PC-9 (cell line): ENCODE measurements around the gene ZSCAN23. TPM values are rescaled to one million over a fixed set of nuclear protein-coding genes. Genes with fewer than 3 reads are reported as not detected.

Experiments used
- BruUV-seq: library from RNA; stranded (reverse); fragments of 400-500 nt; replicated peaks from 2 replicates; lab custom pipeline; 2021; lab: Mats Ljungman, UMichigan
- CTCF ChIA-PET: fragments of 300-600 bp; sonication (Branson Sonifier 250); formaldehyde crosslinking; loops from one replicate; lab custom pipeline; 2022; ENCODE audit warnings: antibody characterized with exemption; lab: Charles Lee
- POLR2A ChIA-PET: fragments of 300-600 bp; sonication (Branson Sonifier 250); formaldehyde crosslinking; loops from one replicate; lab custom pipeline; 2022; ENCODE audit warnings: antibody characterized with exemption; ENCODE audit not compliant: unreplicated experiment; lab: Charles Lee
- DNase-seq, 2 experiments: peaks; one replicate each; pipeline versions ENCODE4 v3.0.0 to v3.0.0-alpha.2; 2015 to 2022; ENCODE audit warnings: mixed read lengths in 1 of 2
- H2AFZ ChIP-seq: fragments of 200-600 bp; sonication (generic); 2 replicates; pipeline ENCODE4 v1.8.1; 2017; ENCODE audit warnings: antibody characterized with exemption
- H3F3A ChIP-seq: fragments of 200-600 bp; sonication (generic); 2 replicates; pipeline ENCODE4 v1.8.1; 2017; ENCODE audit warnings: antibody characterized with exemption, mild to moderate bottlenecking, low read depth; ENCODE audit not compliant: insufficient read depth
- H3K27ac ChIP-seq: fragments of 200-600 bp; sonication (generic); 2 replicates; pipeline ENCODE4 v1.6.1; 2016; ENCODE audit warnings: mixed run types
- H3K27me3 ChIP-seq: fragments of 200-600 bp; sonication (generic); 2 replicates; pipeline ENCODE4 v1.6.1; 2016; ENCODE audit warnings: low read depth, mixed run types; ENCODE audit not compliant: insufficient read depth
- H3K36me3 ChIP-seq: fragments of 200-600 bp; sonication (generic); 2 replicates; pipeline ENCODE4 v1.6.1; 2016; ENCODE audit warnings: low read depth, mixed run types
- H3K4me1 ChIP-seq: fragments of 200-600 bp; sonication (generic); replicated peaks from 2 replicates; pipeline ENCODE4 v1.6.1; 2016; ENCODE audit warnings: mixed run types; ENCODE audit not compliant: insufficient read depth
- H3K4me2 ChIP-seq: fragments of 200-600 bp; sonication (generic); 2 replicates; pipeline ENCODE4 v1.6.1; 2017; ENCODE audit warnings: mixed run types
- H3K4me3 ChIP-seq: fragments of 200-600 bp; sonication (generic); 2 replicates; pipeline ENCODE4 v1.6.1; 2016; ENCODE audit warnings: mixed run types
- H3K79me2 ChIP-seq: fragments of 200-600 bp; sonication (generic); 2 replicates; pipeline ENCODE4 v1.6.1; 2017; ENCODE audit warnings: low read depth, mixed run types
- H3K9me2 ChIP-seq: fragments of 200-600 bp; sonication (generic); 2 replicates; pipeline ENCODE4 v1.8.1; 2017; ENCODE audit warnings: mild to moderate bottlenecking; ENCODE audit not compliant: insufficient read depth
- H3K9me3 ChIP-seq: fragments of 200-600 bp; sonication (generic); 2 replicates; pipeline ENCODE4 v1.8.1; 2016; ENCODE audit warnings: low read depth; ENCODE audit not compliant: insufficient read depth
- H4K20me1 ChIP-seq: fragments of 200-600 bp; sonication (generic); 2 replicates; pipeline ENCODE4 v1.8.1; 2017; ENCODE audit not compliant: insufficient read depth
- EZH2 ChIP-seq: fragments of 200-600 bp; sonication (generic); IDR thresholded peaks from 2 replicates; pipeline ENCODE4 v1.8.0; 2017; ENCODE audit warnings: antibody characterized with exemption, low read depth
- intact Hi-C: fragments of 100-400 bp; cut with micrococcal nuclease; formaldehyde crosslinking; loops from one replicate; pipeline ENCODE4 v1.10.0; 2022; ENCODE audit not compliant: unreplicated experiment
- total RNA-seq: library from RNA; stranded (reverse); gene quantifications from 2 replicates; pipeline ENCODE4 v1.2.3, GENCODE V29; 2021
- TF ChIP-seq, protein P1 (sequence below): fragments of 200-600 bp; sonication (generic); conservative IDR thresholded peaks from 2 replicates; pipeline ENCODE4 v1.6.1; 2017; ENCODE audit warnings: mixed run types, antibody characterized with exemption, mild to moderate bottlenecking, moderate library complexity

Gene ZSCAN23
- total RNA-seq, 1 experiment from 2014 or later: 9.1 TPM

- no peaks in the 10 kb centered on the region for H3F3A ChIP-seq
- H3K4me1 ChIP-seq: no peaks in the 10 kb centered on the region
- intact Hi-C loops: no loop called here
- no peaks in the 10 kb centered on the region for H3K9me3 ChIP-seq
- no peak overlapping the region for H2AFZ ChIP-seq
- H3K27me3 ChIP-seq: peaks cover 26% of the 10 kb centered on the region; the same call in 1 of the 2 replicates
- TF ChIP-seq EZH2: no peak
- TF ChIP-seq, protein P1, sequence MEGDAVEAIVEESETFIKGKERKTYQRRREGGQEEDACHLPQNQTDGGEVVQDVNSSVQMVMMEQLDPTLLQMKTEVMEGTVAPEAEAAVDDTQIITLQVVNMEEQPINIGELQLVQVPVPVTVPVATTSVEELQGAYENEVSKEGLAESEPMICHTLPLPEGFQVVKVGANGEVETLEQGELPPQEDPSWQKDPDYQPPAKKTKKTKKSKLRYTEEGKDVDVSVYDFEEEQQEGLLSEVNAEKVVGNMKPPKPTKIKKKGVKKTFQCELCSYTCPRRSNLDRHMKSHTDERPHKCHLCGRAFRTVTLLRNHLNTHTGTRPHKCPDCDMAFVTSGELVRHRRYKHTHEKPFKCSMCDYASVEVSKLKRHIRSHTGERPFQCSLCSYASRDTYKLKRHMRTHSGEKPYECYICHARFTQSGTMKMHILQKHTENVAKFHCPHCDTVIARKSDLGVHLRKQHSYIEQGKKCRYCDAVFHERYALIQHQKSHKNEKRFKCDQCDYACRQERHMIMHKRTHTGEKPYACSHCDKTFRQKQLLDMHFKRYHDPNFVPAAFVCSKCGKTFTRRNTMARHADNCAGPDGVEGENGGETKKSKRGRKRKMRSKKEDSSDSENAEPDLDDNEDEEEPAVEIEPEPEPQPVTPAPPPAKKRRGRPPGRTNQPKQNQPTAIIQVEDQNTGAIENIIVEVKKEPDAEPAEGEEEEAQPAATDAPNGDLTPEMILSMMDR: no peak
- H4K20me1 ChIP-seq: no peaks in the 10 kb centered on the region
- H3K79me2 ChIP-seq: no peaks in the 10 kb centered on the region
- H3K4me3 ChIP-seq: no peak overlapping the region
- DNase-seq: no peak
- BruUV-seq: no TSS peak
- H3K4me2 ChIP-seq: no peak overlapping the region
- ChIA-PET POLR2A (no interaction called here), CTCF (no interaction called here)
- H3K27ac ChIP-seq: no peak overlapping the region
- no peaks in the 10 kb centered on the region for H3K36me3 ChIP-seq
- H3K9me2 ChIP-seq: no peaks in the 10 kb centered on the region
Observed at GRCh38 chr6:28468056-28468455, 24.8 kb upstream of the ZSCAN23 start.

DNA sequence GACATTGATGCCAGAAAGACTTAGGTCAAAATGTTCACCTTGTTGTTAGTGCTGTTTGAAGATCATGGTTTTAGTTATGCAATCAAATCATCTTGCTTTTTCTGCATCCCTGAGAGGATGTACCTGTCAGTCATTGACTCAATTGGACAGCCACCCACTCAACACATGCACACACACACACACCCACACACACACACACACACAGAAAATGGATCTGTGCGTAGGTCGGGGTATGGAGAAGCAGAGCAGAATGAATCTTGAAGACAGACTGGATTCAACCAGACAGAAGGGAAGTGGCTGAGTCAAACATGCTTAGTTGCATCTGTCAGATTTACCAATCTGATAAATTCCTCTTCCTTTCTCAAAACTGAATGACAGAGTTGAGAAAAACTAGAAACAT is 19.1 kb upstream of the ZSCAN23 start:
- Histone ChIP-seq H3K4me3 (no peak overlapping the region), H3K27me3 (peaks cover 46% of the 10 kb centered on the region), H3K36me3 (no peaks in the 10 kb centered on the region), H3K79me2 (no peaks in the 10 kb centered on the region), H2AFZ (no peak overlapping the region), H3F3A (no peaks in the 10 kb centered on the region), H3K9me3 (no peaks in the 10 kb centered on the region), H3K9me2 (no peaks in the 10 kb centered on the region), H3K4me1 (no peaks in the 10 kb centered on the region), H4K20me1 (no peaks in the 10 kb centered on the region), H3K27ac (no peak overlapping the region), H3K4me2 (no peak overlapping the region)
- TF ChIP-seq EZH2: no peak
- TF ChIP-seq, protein P1: no peak
- no peak for DNase-seq
- BruUV-seq: no TSS peak
- ChIA-PET POLR2A (no interaction called here), CTCF (no interaction called here)
- intact Hi-C loops: no loop called here

DNA sequence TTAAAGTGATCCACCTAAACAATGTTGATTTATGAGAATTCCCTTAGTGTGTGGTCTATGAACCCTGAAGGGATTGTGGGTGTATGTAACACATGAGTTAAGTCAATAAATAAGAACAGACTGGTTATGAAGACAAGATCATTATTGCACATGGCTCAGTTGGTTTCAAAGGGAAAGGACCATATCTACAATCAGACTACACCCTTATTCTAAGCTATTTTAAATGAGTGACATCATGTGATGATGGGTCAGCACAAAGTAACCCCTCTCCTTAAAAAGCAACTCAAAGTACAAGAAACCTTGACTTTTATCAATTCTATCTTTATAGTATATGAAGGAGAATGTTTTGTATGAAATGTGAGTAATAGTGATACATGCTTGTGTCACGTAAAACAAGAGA is 15.3 kb upstream of the ZSCAN23 start:
- no TSS peak for BruUV-seq
- no peaks in the 10 kb centered on the region for H4K20me1 ChIP-seq
- no peaks in the 10 kb centered on the region for H3K79me2 ChIP-seq
- H3K9me2 ChIP-seq: no peaks in the 10 kb centered on the region
- H3K9me3 ChIP-seq: no peaks in the 10 kb centered on the region
- no peak overlapping the region for H3K4me2 ChIP-seq
- H3K27ac ChIP-seq: no peak overlapping the region
- peaks cover 25% of the 10 kb centered on the region for H3K27me3 ChIP-seq
- intact Hi-C loops: no loop called here
- no peak overlapping the region for H3K4me3 ChIP-seq
- H3F3A ChIP-seq: no peaks in the 10 kb centered on the region
- H2AFZ ChIP-seq: no peak overlapping the region
- H3K4me1 ChIP-seq: no peaks in the 10 kb centered on the region
- no peak for DNase-seq
- ChIA-PET POLR2A (no interaction called here), CTCF (no interaction called here)
- no peak for TF ChIP-seq EZH2
- TF ChIP-seq, protein P1: no peak
- H3K36me3 ChIP-seq: no peaks in the 10 kb centered on the region
